HG03060 (cell line): Measurements from ENCODE around the gene GFRA4.

Source experiments
- ATAC-seq: cut with Tn5 transposase; IDR thresholded peaks from one replicate; pipeline ENCODE4 v1.9.1; 2021; ENCODE audit warnings: low read depth, moderate number of reproducible peaks; ENCODE audit not compliant: unreplicated experiment

The GFRA4 gene

GRCh38 chr20:3663031-3663701 lies at the start of gene GFRA4:
Gene GFRA4, minus strand, starts transcription at chr20:3663399. Its CDS starts 0 bp downstream, at chr20:3663399.
- ATAC-seq: no peak

DNA sequence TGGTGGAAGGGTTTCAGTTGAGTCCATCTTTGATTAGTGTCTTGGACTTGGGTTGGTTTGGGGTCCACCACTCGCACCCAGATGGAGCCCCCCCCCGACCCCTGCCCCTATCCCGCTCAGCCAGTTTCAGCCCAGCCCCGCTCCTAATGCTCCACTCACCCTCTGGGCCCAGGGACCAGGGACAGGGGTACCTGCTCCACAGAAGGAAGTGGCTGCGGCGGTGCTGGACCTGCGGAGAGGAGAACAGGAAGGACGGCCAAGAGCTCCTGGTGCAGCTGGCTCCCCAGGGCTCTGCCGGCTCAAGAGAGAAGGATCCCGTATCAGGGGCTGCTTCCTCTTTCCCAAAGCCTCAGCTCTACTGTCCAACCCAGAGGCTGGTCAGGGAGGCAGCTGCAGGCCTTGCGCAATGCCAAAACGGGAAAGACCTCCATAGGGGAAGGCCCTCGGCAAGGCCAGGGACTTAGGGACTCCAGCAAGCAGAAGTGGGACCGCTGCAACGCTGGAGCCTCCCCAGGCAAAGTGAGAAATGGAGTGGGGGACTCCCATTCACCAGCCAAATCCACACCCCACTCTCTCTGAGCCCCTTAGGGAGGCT lies 49.2 kb upstream of the GFRA4 start, which contains the start of gene SIGLEC1:
TSS of gene SIGLEC1 (minus strand) at position 322 of the 595 bp plus-strand sequence. CDS start 5,472 bp downstream, outside the sequence.
- no peak for ATAC-seq

DNA sequence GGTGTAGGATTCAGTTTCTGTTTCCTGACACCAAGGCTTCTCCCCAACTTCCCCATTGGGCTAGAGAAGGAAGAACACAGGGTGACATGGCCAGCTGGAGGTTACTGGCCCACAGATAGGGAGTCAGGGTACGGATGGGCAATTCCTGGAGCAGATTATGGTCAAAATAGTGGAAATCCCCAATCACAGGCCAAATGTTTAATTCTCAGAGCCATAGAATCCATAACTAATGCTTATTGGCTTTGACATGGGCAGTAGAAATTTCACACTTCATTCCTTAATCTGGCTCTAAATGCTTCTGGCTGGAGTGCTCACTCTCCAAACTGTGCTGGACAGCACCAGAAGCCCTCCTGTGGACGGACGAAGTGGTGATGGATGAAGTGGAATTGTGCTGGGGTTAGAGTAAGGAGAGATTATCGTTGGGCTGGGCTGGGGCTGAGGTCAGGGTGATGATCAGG lies 48.3 kb upstream of the GFRA4 start:
- ATAC-seq: no peak

DNA sequence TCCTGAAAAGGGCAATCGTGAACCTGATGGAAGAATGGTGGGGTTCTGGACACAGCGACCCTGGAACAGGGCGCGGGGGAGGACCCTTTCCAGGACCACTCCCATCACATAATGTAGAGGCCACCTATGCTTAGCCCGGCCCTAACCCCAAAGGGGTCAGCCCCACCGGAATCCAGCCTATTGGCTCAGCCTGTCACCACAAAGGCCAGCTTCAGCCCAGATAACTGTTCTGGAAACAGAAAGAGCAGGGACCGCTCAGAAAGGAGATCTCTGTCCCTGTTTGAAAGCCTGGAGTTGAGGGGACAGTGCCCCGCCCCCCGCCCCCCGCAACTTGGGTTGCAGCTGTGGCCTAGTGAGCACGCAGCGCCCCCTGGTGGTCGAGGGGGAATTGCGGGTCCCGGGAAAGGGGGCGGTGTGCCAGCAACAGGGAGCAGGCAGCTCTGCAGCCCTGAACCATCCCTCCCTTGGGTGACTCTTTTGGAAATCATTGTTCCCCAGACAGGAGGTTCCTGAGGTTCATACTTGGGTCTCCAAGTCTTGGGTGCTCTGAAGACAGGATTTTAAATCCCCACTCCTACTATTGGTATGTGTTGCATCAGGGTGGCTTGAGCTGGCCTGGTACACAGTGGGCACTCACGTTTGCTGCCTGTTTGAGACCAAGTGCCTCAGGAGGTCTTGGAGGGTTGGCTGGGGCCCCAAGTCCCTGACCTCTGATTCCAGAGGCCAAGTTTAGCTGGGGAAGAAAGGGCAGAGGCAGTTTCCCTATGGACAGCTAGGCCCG lies 47.7 kb upstream of the GFRA4 start:
- ATAC-seq: no peak

DNA sequence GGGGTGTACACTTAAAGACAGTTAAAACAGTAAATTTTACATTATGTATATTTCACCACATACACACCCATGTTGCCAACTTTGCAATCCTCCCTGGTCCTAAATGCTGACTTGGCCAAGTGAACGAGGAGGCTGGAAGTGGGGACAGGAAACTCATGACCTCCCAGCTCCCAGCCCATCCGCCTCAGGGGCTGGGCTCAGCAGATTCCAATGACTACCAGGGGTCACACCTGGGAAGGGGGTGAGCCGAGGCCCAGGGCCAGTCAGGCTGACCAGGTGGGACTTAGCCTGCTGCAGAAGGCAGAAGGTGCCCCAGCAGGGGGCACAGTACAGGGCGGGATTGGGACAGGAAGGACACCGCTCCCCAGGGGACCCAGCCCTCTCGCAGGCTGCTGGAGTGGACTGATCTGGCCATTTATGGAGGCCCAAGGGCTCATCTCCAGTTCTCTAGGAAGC lies 46.8 kb upstream of the GFRA4 start:
- no peak for ATAC-seq

GRCh38 chr20:3707508-3707899 lies 44.3 kb upstream of the GFRA4 start:
- no peak for ATAC-seq

GRCh38 chr20:3706774-3707507 lies 43.7 kb upstream of the GFRA4 start:
- ATAC-seq: no peak

GRCh38 chr20:3705970-3706739 lies 43.0 kb upstream of the GFRA4 start:
- ATAC-seq: no peak

DNA sequence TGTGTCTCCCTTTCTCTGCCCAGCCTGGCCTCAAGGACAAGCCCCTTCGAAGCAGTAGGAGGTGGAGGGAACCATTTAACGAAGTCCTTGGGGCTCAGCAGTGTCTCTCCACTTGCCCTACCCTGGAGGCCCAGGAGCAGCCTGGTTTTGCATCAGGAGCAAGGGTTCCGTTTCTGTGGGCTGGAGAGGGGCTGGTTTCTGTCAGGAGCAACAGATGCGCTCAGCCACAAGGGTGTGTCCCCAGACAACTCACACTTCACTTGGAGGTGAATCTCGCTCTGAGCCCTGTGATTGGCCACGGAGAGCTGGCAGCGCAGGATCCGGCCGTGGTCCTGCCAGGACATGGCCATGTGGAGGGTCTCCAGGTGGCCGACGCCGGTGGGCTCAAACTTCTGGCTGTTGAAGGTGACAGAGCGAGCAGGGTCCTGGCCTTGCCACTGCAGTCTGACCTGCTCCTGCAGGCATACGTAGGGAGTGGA lies 42.3 kb upstream of the GFRA4 start:
- no peak for ATAC-seq

DNA sequence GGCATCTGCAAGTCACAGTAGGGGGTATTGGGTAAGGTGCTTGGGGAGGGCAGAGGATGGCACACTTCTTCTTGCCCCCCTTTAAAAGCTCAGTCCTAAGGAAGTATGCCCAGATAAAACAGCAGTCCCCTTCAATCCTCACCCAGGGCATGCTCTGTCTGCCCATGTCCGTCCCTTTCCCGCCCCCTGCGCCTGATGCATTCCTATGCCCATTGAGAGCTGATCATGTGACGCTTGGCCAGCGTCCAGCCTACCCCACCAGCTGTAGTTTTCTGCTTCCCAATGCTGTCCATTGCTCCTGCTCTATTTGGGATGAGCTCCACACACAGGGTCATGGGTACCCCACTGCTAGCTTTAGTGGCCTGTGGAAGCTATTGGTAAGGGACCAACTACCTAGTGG lies 40.9 kb upstream of the GFRA4 start:
- no peak for ATAC-seq

GRCh38 chr20:3702611-3703391 lies 39.6 kb upstream of the GFRA4 start:
- ATAC-seq: no peak

DNA sequence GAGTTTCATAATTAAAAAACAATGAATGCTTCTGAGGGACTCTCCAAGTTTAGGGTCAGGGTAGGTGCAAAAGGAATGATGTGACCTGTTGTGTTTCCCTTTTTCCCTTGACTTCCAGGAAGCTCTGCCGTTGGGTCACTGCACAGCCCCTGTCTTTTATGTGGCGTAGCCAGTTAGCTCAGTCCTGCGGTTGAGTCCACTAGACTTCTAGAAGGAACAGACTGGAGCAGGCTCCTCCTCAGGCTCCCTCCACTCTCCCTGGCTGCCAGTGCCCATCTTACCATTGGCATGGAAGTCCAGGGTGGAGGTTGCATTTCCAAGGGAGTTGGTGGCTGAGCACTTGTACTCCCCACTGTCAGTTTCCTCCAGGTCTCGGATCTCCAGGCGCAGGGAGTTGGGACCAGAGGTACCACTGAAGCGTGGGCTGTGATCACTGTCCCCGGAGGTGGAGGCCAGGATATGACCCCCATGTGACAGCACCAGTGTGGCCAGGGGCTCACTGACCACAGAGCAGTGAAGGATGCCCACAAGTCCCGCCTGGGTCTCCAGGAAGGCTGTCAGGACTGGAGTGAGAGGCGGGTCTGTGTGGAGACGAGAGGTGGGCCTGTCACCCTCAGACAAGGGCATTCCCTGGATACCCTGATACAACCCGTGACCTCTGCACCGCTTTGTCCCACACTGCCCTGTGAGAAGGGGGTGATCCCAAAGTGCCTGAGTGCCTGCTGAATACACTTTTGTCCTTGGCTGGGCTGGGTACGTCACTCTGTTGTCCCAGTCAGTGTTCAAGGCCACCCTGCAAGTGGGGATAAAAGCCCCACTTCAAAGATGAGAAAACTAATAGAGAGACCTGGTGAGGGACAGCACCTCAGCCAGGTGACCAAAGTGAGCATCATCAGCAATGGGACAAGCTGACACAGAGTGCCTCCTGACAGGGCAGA lies 38.1 kb upstream of the GFRA4 start:
- no peak for ATAC-seq

GRCh38 chr20:3699037-3699436 lies 35.8 kb upstream of the GFRA4 start:
- no peak for ATAC-seq

DNA sequence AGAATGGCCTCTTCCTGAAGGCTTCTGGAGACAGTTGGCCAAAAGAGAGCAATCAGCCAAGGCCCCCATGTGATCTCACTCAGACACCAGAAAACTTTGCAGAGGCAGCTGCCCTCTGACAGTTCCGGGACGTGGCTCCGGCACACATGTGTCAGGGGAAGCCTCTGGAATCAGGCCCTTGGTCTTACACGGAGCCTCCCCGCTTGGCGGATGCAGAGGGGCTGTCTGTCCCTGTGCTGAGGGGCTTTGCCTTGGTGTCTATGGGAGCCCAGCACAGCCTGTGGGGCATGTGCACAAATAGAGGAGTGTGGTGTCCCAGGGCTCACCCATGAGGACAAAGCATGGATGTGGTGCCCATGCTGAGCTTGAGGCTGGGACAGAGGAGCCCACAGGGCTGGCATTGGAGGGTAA lies 35.4 kb upstream of the GFRA4 start:
- no peak for ATAC-seq

GRCh38 chr20:3697588-3698305 lies 34.5 kb upstream of the GFRA4 start:
- no peak for ATAC-seq

GRCh38 chr20:3696745-3697587 lies 33.8 kb upstream of the GFRA4 start:
- ATAC-seq: no peak
